GM18499 (cell line): ENCODE data around the gene XKR3.
"Not testable (repeated sequence)": the region's sequence is repeated elsewhere in the genome, so short reads cannot be mapped to it uniquely, and the experiment has no call there.

Experiments used
- ATAC-seq: cut with Tn5 transposase; IDR thresholded peaks from one replicate; pipeline ENCODE4 v1.9.1; 2021; ENCODE audit warnings: moderate number of reproducible peaks; ENCODE audit not compliant: insufficient read depth, unreplicated experiment

The XKR3 gene

GRCh38 chr22:16824716-16825687 lies at the start of gene XKR3:
XKR3 (minus strand) TSS chr22:16825411; CDS start chr22:16808073, 17,338 bp downstream.
- ATAC-seq = no peak

- not testable (repeated sequence) for ATAC-seq
Measured at GRCh38 chr22:16869640-16870039, 44.4 kb upstream of the XKR3 start.

- ATAC-seq = no peak
Measured at GRCh38 chr22:16866167-16866566, 41.0 kb upstream of the XKR3 start.

- ATAC-seq = not testable (repeated sequence)
Measured at GRCh38 chr22:16856851-16857250, 31.6 kb upstream of the XKR3 start.

- ATAC-seq = no peak
Measured at GRCh38 chr22:16854631-16855030, 29.4 kb upstream of the XKR3 start.

GRCh38 chr22:16851268-16851996 lies 26.2 kb upstream of the XKR3 start:
- ATAC-seq = not testable (repeated sequence)

- no peak for ATAC-seq
Measured at GRCh38 chr22:16847271-16847670, 22.1 kb upstream of the XKR3 start.

- ATAC-seq = no peak
Measured at GRCh38 chr22:16845881-16846280, 20.7 kb upstream of the XKR3 start.

GRCh38 chr22:16845465-16845864 lies 20.3 kb upstream of the XKR3 start:
- ATAC-seq = no peak

GRCh38 chr22:16844529-16844928 lies 19.3 kb upstream of the XKR3 start:
- ATAC-seq = no peak

GRCh38 chr22:16838073-16838472 lies 12.9 kb upstream of the XKR3 start:
- ATAC-seq = no peak

- ATAC-seq = no peak
Measured at GRCh38 chr22:16834971-16835370, 9.8 kb upstream of the XKR3 start.

GRCh38 chr22:16831257-16831656 lies 6.0 kb upstream of the XKR3 start:
- no peak for ATAC-seq

GRCh38 chr22:16829985-16830384 lies 4.8 kb upstream of the XKR3 start:
- no peak for ATAC-seq

- ATAC-seq = no peak
Measured at GRCh38 chr22:16828876-16829275, 3.7 kb upstream of the XKR3 start.

- ATAC-seq = no peak
Measured at GRCh38 chr22:16827506-16827905, 2.3 kb upstream of the XKR3 start.

- no peak for ATAC-seq
Measured at GRCh38 chr22:16819249-16819648, 6.0 kb downstream of the XKR3 start.

- ATAC-seq = no peak
Measured at GRCh38 chr22:16818538-16818937, 6.7 kb downstream of the XKR3 start.

GRCh38 chr22:16815073-16815472 lies 10.1 kb downstream of the XKR3 start:
- no peak for ATAC-seq

- ATAC-seq = no peak
Measured at GRCh38 chr22:16810188-16810802, 14.9 kb downstream of the XKR3 start.

- ATAC-seq = no peak
Measured at GRCh38 chr22:16808744-16809143, 16.5 kb downstream of the XKR3 start.
